ENCODE data around the gene PDE6A. TPM values are rescaled to one million over a fixed set of nuclear protein-coding genes. Genes with fewer than 3 reads are reported as not detected.
A peak's percentile ranks its signal among the peaks of the same experiment; 100 is the strongest.

The PDE6A gene
- total and polyA plus RNA-seq, 9 of the 15 experiments (the other 6 are each of a cell fraction or from before 2014, with no cell fraction given) = 0.01 to 0.04 (median 0.01) TPM; not detected in 6

GRCh38 chr5:149940077-149940574 is 4.5 kb downstream of the PDE6A start (continued):
- no peak for TF ChIP-seq CHD7 (IDR thresholded peaks at IDR 0.05; ENCODE audit: low read depth, low read length)
- TF ChIP-seq TAF1 (IDR thresholded peaks at IDR 0.05; ENCODE audit: control insufficient read depth, extremely low read depth, insufficient read depth, low read length, severe bottlenecking) = no peak
- peak; percentile 54 for TF ChIP-seq CXXC5 (CRISPR knock-in tag; IDR thresholded peaks at IDR 0.05)
- no peak for TF ChIP-seq EGR1 (conservative IDR thresholded peaks at IDR 0.05)
- TF ChIP-seq PRDM10 (IDR thresholded peaks at IDR 0.05; ENCODE audit: partially characterized antibody) = peak; percentile 75
- TF ChIP-seq KDM2B (CRISPR knock-in tag; IDR thresholded peaks at IDR 0.05) = no peak
- TF ChIP-seq MCM2 (IDR thresholded peaks at IDR 0.05; ENCODE audit: low read depth) = no peak
- TF ChIP-seq ZNF583 (CRISPR knock-in tag; IDR thresholded peaks at IDR 0.05) = no peak
- no peak for TF ChIP-seq ZNF655 (CRISPR knock-in tag; IDR thresholded peaks at IDR 0.05)
- no peak for TF ChIP-seq CHCHD3 (CRISPR knock-in tag; IDR thresholded peaks at IDR 0.05)
- TF ChIP-seq ZNF668 (CRISPR knock-in tag; IDR thresholded peaks at IDR 0.05) = no peak
- TF ChIP-seq KLF10 (CRISPR knock-in tag; IDR thresholded peaks at IDR 0.05) = no peak
- 0 out of 2 replicates have a peak, but pooled peaks have one; percentile 42 for TF ChIP-seq ZNF175 (CRISPR knock-in tag; IDR thresholded peaks at IDR 0.05; ENCODE audit: low read depth)
